ENCODE data around the gene KLHL20. TPM values are rescaled to one million over a fixed set of nuclear protein-coding genes. Genes with fewer than 3 reads are reported as not detected.

KLHL20 gene
- total and polyA plus RNA-seq, 2 of the 13 experiments (the other 11 are each of a cell fraction or from before 2014, with no cell fraction given) = 7.4 to 14.3 TPM

DNA sequence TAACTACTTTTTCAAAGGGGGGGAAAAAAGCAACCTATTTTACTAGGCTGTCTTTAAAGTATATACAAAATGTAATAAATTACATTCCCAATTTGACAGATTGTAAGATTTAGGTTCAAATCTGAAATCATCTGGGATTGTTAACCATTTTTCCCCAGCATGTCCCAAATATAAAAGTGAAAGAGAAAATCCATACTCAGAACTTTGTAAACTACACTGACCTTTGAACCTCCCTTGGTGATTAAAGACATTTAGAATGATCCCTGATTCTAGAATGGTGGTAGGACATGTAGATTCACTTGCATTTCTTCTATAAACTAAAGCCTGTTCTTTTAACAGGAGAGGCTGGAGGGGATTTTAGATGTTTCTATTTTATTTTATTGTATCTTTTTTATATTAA is 39.0 kb downstream of the KLHL20 start:
- H3K36me3 ChIP-seq (replicated peaks in 1 of 2; ENCODE audit: control insufficient read depth in 1 of 2, insufficient read depth in 2 of 2, low read length in 2 of 2) = peaks cover 11 to 35% of the 10 kb centered on the region in 2 experiments; a peak in 4 of 5 replicates
- CTCF ChIA-PET (ENCODE audit: low intra/inter-chr PET ratio, low total read pairs) = no interaction called here
- peak overlapping the region; percentile 18 for H3K27ac ChIP-seq (ENCODE audit: extremely low read length, insufficient read depth, low read length)
- no peak overlapping the region for H3K4me3 ChIP-seq (replicated peaks in 1 of 3; ENCODE audit: insufficient read depth in 1 of 3, low read depth in 2 of 3, low read length in 3 of 3)
- H3K9ac ChIP-seq (ENCODE audit: insufficient read depth, low read depth, low read length) = no peak overlapping the region
- peaks cover 8% of the 10 kb centered on the region for H3K4me1 ChIP-seq (ENCODE audit: insufficient read depth, low read length)
- BruUV-seq (replicated peaks) = no TSS peak
- FAIRE-seq (no peak), DNase-seq (ENCODE audit: low spot score) (peak; percentile 21), ATAC-seq (no peak)
- H4K20me1 ChIP-seq (ENCODE audit: insufficient read depth, low read length) = no peaks in the 10 kb centered on the region
- no peaks in the 10 kb centered on the region for H3K9me3 ChIP-seq (ENCODE audit: low read length)
- intact Hi-C loops (cut with micrococcal nuclease; ENCODE audit: unreplicated experiment) (no loop called here), in situ Hi-C loops (cut with HindIII; ENCODE audit: extremely low pct_ligation_motif_present, low pct_unique_long_range_greater_than_20kb) (no loop called here)
- POLR2A ChIA-PET = no interaction called here
- H3K4me2 ChIP-seq (ENCODE audit: low read depth, low read length) = no peak overlapping the region
- no peaks in the 10 kb centered on the region for H3K79me2 ChIP-seq (ENCODE audit: insufficient read depth, low read length)
- TF ChIP-seq HNF4A (CRISPR knock-in tag; IDR thresholded peaks at IDR 0.05) = peak; percentile 48; the same call in 1 of the 2 replicates
- no peak for TF ChIP-seq ZBTB20 (CRISPR knock-in tag; IDR thresholded peaks at IDR 0.05; ENCODE audit: borderline replicate concordance, low read depth)
- no peaks in the 10 kb centered on the region for H3K27me3 ChIP-seq (ENCODE audit: control insufficient read depth in 1 of 2, insufficient read depth in 2 of 2, low read length in 2 of 2)
- no peak overlapping the region for H2AFZ ChIP-seq (ENCODE audit: low read length)

DNA sequence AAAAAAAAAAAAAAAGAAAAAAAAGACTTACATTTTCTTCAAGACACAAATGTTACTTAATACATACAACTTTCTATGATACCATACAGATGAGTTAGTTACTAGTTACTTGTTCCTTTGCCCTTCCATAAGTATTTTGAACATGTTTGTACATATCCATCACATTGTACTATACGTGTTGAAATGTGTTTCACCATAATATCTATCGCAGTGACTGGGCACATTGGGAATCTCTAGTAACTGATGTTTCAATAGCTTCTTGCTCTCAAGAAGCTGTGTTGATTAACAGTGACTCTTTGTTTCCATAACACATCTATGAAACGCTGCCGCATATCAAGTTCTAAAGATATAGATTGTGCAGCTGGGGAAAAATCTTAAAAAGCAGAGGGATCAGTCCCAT is 42.9 kb downstream of the KLHL20 start:
- no TSS peak for BruUV-seq (replicated peaks)
- CTCF ChIA-PET (ENCODE audit: low intra/inter-chr PET ratio, low total read pairs) = no interaction called here
- no peak for TF ChIP-seq IKZF1 (IDR thresholded peaks at IDR 0.05)
- TF ChIP-seq CBX2 (IDR thresholded peaks at IDR 0.05; ENCODE audit: low read depth, low read length) = no peak
- TF ChIP-seq CBX2 (CRISPR knock-in tag; IDR thresholded peaks at IDR 0.05; ENCODE audit: low read depth) = no peak
- TF ChIP-seq, protein P1, sequence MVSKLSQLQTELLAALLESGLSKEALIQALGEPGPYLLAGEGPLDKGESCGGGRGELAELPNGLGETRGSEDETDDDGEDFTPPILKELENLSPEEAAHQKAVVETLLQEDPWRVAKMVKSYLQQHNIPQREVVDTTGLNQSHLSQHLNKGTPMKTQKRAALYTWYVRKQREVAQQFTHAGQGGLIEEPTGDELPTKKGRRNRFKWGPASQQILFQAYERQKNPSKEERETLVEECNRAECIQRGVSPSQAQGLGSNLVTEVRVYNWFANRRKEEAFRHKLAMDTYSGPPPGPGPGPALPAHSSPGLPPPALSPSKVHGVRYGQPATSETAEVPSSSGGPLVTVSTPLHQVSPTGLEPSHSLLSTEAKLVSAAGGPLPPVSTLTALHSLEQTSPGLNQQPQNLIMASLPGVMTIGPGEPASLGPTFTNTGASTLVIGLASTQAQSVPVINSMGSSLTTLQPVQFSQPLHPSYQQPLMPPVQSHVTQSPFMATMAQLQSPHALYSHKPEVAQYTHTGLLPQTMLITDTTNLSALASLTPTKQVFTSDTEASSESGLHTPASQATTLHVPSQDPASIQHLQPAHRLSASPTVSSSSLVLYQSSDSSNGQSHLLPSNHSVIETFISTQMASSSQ (IDR thresholded peaks at IDR 0.05; ENCODE audit: low read depth) = no peak
- TF ChIP-seq, protein P1 (CRISPR knock-in tag; IDR thresholded peaks at IDR 0.05; ENCODE audit: borderline replicate concordance) = no peak
- TF ChIP-seq HOXA5 (CRISPR knock-in tag; IDR thresholded peaks at IDR 0.05) = no peak
- TF ChIP-seq, protein P2, sequence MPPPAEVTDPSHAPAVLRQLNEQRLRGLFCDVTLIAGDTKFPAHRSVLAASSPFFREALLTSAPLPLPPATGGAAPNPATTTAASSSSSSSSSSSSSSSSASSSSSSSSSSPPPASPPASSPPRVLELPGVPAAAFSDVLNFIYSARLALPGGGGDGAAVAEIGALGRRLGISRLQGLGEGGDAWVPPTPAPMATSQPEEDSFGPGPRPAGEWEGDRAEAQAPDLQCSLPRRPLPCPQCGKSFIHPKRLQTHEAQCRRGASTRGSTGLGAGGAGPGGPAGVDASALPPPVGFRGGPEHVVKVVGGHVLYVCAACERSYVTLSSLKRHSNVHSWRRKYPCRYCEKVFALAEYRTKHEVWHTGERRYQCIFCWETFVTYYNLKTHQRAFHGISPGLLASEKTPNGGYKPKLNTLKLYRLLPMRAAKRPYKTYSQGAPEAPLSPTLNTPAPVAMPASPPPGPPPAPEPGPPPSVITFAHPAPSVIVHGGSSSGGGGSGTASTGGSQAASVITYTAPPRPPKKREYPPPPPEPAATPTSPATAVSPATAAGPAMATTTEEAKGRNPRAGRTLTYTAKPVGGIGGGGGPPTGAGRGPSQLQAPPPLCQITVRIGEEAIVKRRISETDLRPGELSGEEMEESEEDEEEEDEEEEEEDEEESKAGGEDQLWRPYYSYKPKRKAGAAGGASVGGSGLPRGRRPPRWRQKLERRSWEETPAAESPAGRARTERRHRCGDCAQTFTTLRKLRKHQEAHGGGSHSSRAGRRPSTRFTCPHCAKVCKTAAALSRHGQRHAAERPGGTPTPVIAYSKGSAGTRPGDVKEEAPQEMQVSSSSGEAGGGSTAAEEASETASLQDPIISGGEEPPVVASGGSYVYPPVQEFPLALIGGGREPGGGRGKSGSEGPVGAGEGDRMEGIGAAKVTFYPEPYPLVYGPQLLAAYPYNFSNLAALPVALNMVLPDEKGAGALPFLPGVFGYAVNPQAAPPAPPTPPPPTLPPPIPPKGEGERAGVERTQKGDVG (CRISPR knock-in tag; IDR thresholded peaks at IDR 0.05; ENCODE audit: borderline replicate concordance) = no peak
- no peak for TF ChIP-seq TCF7L2 (IDR thresholded peaks at IDR 0.05; ENCODE audit: low read depth, low read length)

More for the DNA sequence above, 42.9 kb downstream of the KLHL20 start:
- Histone ChIP-seq H3K4me2 (ENCODE audit: low read depth, low read length) (no peak overlapping the region), H3K9me3 (ENCODE audit: low read length) (no peaks in the 10 kb centered on the region), H4K20me1 (ENCODE audit: insufficient read depth, low read length) (no peaks in the 10 kb centered on the region), H3K4me3 (replicated peaks in 1 of 3; ENCODE audit: insufficient read depth in 1 of 3, low read depth in 2 of 3, low read length in 3 of 3) (no peak overlapping the region), H3K27me3 (ENCODE audit: control insufficient read depth in 1 of 2, insufficient read depth in 2 of 2, low read length in 2 of 2) (no peaks in the 10 kb centered on the region), H3K4me1 (ENCODE audit: insufficient read depth, low read length) (peaks cover 8% of the 10 kb centered on the region), H3K79me2 (ENCODE audit: insufficient read depth, low read length) (no peaks in the 10 kb centered on the region), H3K9ac (ENCODE audit: insufficient read depth, low read depth, low read length) (no peak overlapping the region), H3K36me3 (replicated peaks in 1 of 2; ENCODE audit: control insufficient read depth in 1 of 2, insufficient read depth in 2 of 2, low read length in 2 of 2) (peaks cover 11 to 35% of the 10 kb centered on the region in 2 experiments), H3K27ac (ENCODE audit: extremely low read length, insufficient read depth, low read length) (no peak overlapping the region), H2AFZ (ENCODE audit: low read length) (no peak overlapping the region)
- no peak for FAIRE-seq
- no peak for ATAC-seq
- POLR2A ChIA-PET = no interaction called here
- in situ Hi-C loops (cut with HindIII; ENCODE audit: extremely low pct_ligation_motif_present, low pct_unique_long_range_greater_than_20kb) (no loop called here), intact Hi-C loops (cut with micrococcal nuclease; ENCODE audit: unreplicated experiment) (no loop called here)
- no peak for DNase-seq (ENCODE audit: low spot score)
- over 99% methylated on average over 4 of the region's 4 CpGs for WGBS (ENCODE audit: low lambda C conversion rate)

Measured in HepG2 (cell line).